ENCODE results near the gene MGARP. TPM values are rescaled to one million over a fixed set of nuclear protein-coding genes. Genes with fewer than 3 reads are reported as not detected.
A peak's percentile ranks its signal among the peaks of the same experiment; 100 is the strongest.

MGARP gene
- total RNA-seq, 2 donors from 2014 or later, result 4.2 to 8.9 TPM

- no peaks in the 10 kb centered on the region for H3K36me3 ChIP-seq
- peak; percentile 92 for DNase-seq (ENCODE audit: low spot score)
- peak; percentile 90 for TF ChIP-seq CTCF (IDR thresholded peaks at IDR 0.05)
- H3K27me3 ChIP-seq (replicated peaks; ENCODE audit: insufficient read depth), result no peaks in the 10 kb centered on the region
- H3K4me3 ChIP-seq, result peak overlapping the region; percentile 99
- H3K27ac ChIP-seq, result peak overlapping the region; percentile 60 to 79
- ATAC-seq (ENCODE audit: insufficient number of reproducible peaks, low FRiP score, low read depth), result peak; percentile 85
- H3K9me3 ChIP-seq, result no peaks in the 10 kb centered on the region
- peaks cover 20 to 46% of the 10 kb centered on the region in 2 donors for H3K4me1 ChIP-seq (ENCODE audit: control insufficient read depth in 1 of 2, low read depth in 2 of 2)
These were observed 15.3 kb upstream of the MGARP start for GRCh38 chr4:139295206-139295941.

- Histone ChIP-seq H3K27me3 (replicated peaks; ENCODE audit: insufficient read depth) (no peaks in the 10 kb centered on the region), H3K4me3 (no peak overlapping the region), H3K36me3 (peaks cover 8% of the 10 kb centered on the region), H3K27ac (no peak overlapping the region), H3K9me3 (no peaks in the 10 kb centered on the region), H3K4me1 (ENCODE audit: control insufficient read depth in 1 of 2, low read depth in 2 of 2) (no peaks in the 10 kb centered on the region)
- no peak for ATAC-seq (ENCODE audit: insufficient number of reproducible peaks, low FRiP score, low read depth)
- DNase-seq (ENCODE audit: low spot score), result no peak
- no peak for TF ChIP-seq CTCF (IDR thresholded peaks at IDR 0.05)
These were observed 6.2 kb upstream of the MGARP start for GRCh38 chr4:139286186-139286698.

GRCh38 chr4:139282721-139283075 is 2.7 kb upstream of the MGARP start:
- H3K27me3 ChIP-seq (replicated peaks; ENCODE audit: insufficient read depth), result no peaks in the 10 kb centered on the region
- no peak overlapping the region for H3K4me3 ChIP-seq
- peak overlapping the region in 1 of 2 donors; percentile 18 for H3K27ac ChIP-seq
- no peak for DNase-seq (ENCODE audit: low spot score)
- H3K36me3 ChIP-seq, result no peaks in the 10 kb centered on the region
- no peak for TF ChIP-seq CTCF (IDR thresholded peaks at IDR 0.05)
- H3K4me1 ChIP-seq (ENCODE audit: control insufficient read depth in 1 of 2, low read depth in 2 of 2), result no peaks in the 10 kb centered on the region
- no peaks in the 10 kb centered on the region for H3K9me3 ChIP-seq
- no peak for ATAC-seq (ENCODE audit: insufficient number of reproducible peaks, low FRiP score, low read depth)

GRCh38 chr4:139282065-139282720 is 2.2 kb upstream of the MGARP start:
- no peak for TF ChIP-seq CTCF (IDR thresholded peaks at IDR 0.05)
- ATAC-seq (ENCODE audit: insufficient number of reproducible peaks, low FRiP score, low read depth), result no peak
- Histone ChIP-seq H3K36me3 (no peaks in the 10 kb centered on the region), H3K4me1 (ENCODE audit: control insufficient read depth in 1 of 2, low read depth in 2 of 2) (no peaks in the 10 kb centered on the region), H3K4me3 (no peak overlapping the region), H3K27ac (peak overlapping the region in 1 of 2 donors; percentile 18), H3K27me3 (replicated peaks; ENCODE audit: insufficient read depth) (no peaks in the 10 kb centered on the region), H3K9me3 (no peaks in the 10 kb centered on the region)
- DNase-seq (ENCODE audit: low spot score), result no peak

GRCh38 chr4:139278912-139279759 is 889 bp downstream of the MGARP start:
- no peaks in the 10 kb centered on the region for H3K27me3 ChIP-seq (replicated peaks; ENCODE audit: insufficient read depth)
- peak overlapping the region in 1 of 2 donors; percentile 23 for H3K27ac ChIP-seq
- TF ChIP-seq CTCF (IDR thresholded peaks at IDR 0.05), result no peak
- H3K4me1 ChIP-seq (ENCODE audit: control insufficient read depth in 1 of 2, low read depth in 2 of 2), result no peaks in the 10 kb centered on the region
- H3K9me3 ChIP-seq, result no peaks in the 10 kb centered on the region
- no peaks in the 10 kb centered on the region for H3K36me3 ChIP-seq
- H3K4me3 ChIP-seq, result peak overlapping the region; percentile 74
- DNase-seq (ENCODE audit: low spot score), result no peak
- ATAC-seq (ENCODE audit: insufficient number of reproducible peaks, low FRiP score, low read depth), result no peak

Measured in thoracic aorta (tissue), 2 donors.